HG03159 (cell line): Measurements from ENCODE around the gene KLHDC7A.
"Not testable (repeated sequence)": the region's sequence is repeated elsewhere in the genome, so short reads cannot be mapped to it uniquely, and the experiment has no call there.

ENCODE experiments used
- ATAC-seq: cut with Tn5 transposase; IDR thresholded peaks from one replicate; pipeline ENCODE4 v1.9.1; 2021; ENCODE audit warnings: mild to moderate bottlenecking, moderate library complexity; ENCODE audit not compliant: unreplicated experiment

Gene KLHDC7A

DNA sequence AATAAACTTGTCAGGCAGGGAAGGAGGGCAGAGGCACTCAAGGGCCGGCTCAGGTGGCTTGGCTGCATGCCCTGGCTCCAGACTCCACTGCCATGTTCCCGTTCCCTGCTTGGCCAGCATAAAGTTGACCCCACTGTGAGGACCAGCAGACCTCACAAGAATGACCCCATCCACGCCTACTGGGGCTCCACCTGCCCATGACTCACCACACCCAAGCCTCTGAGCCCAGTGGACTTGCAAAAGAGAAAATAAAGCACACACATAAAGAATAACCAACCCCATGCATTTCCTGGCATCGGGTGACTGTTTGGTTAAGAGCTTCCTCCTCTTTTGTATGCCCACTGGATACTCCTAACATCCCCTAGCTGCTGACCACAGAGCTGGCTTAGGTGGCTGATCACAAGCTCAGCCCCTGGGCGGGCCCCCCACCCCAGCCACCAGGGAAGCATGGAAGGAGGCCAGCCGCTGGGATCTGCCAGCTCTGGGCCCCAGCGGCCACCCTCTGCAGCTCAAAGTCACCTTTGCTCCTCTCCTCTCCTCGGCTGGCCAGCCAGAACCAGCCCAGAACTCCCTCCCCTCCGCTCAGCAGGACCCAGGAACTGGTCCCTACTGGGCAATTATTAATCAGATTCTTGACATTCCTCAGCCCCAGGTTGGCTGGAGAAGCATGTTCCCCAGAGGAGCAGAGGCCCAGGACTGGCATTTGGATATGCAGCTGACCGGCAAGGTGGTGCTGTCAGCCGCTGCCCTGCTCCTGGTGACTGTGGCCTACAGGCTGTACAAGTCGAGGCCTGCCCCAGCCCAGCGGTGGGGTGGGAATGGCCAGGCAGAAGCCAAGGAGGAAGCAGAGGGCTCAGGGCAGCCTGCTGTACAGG is at the start of gene KLHDC7A:
TSS of gene KLHDC7A (plus strand) at position 616 of the 875 bp plus-strand sequence. CDS start at position 668, 52 bp downstream.
- ATAC-seq = no peak

DNA sequence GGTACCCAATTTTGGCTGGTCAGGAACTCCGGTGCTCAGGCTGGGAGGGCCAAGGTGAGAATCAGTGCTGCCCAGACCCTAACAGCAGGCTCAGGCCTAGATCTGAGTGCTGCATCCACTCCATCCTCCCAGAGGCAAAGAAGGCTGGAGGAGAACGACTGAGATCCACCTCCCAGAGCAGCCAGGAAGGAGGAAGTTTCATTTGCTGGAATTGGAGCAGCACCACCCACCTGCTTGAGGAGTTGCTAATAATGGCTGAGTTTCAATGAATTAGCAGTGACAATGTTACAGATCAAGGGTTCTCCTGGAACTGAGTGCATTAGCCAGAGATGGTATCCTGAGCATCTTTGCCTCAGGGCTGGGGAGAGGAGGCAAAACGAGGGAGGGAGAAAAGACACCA is 46.7 kb upstream of the KLHDC7A start:
- no peak for ATAC-seq

GRCh38 chr1:18440385-18441226 is 40.1 kb upstream of the KLHDC7A start:
- ATAC-seq = no peak

GRCh38 chr1:18443587-18444520 is 36.9 kb upstream of the KLHDC7A start:
- no peak for ATAC-seq

DNA sequence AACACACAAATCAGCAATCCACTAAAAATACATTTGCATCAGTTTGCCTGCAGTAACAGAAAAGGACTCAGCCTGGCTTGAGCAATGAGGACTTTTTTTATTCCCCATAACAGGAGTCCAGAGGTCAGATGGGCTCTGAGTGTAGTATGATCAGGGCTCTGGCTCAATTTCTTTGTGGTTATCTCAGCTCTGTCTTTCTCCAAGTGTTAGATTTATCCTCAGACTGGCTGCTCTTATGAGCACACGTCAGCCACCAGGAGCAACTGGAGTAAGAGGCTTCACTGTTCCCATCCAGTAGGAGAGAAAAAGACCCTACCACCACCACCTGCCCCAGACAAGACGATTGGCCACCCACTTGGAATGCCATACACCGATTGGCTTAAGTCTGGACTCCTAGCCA is 36.2 kb upstream of the KLHDC7A start:
- ATAC-seq = no peak

DNA sequence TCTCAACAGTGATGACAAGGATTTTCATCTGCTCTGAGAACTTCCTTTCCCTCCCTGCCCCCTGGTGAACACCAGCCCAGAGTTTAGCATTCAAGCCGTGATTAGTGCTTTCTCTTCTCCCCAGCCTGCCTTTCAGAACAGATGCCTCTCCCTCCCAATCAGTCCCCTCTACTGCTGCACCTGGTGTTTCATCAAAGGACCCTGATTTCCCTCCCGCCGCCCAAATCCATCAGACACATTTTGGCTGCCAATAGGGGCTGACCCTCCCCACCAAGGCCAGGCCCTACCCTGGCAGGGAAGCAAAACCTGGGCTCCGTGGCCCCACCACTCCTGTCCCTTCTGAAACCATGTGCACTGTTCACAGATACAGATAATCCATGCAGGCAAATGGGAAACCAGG is 34.0 kb upstream of the KLHDC7A start:
- ATAC-seq = no peak

GRCh38 chr1:18447509-18448220 is 33.1 kb upstream of the KLHDC7A start:
- ATAC-seq = no peak

- no peak for ATAC-seq
Measured at GRCh38 chr1:18448889-18449288, 31.8 kb upstream of the KLHDC7A start.

DNA sequence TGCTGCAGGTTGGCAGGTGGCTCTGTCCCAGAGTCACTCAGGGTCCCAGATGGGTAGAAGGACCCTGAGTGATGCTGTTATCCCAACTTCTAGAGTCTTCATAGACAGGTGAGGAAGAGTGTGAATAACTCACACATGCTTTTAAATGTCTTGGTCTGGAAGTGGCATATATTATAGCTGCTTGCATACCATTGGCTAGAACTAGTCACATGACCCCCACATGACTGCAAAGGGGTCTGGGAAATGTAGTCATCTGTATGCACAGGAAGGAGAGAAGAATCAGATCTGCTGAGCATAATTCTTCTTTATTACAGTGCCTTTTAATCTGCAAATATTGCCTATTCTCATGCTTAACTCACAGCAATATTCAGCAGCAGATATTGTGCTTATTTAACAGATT is 28.2 kb upstream of the KLHDC7A start:
- no peak for ATAC-seq

- no peak for ATAC-seq
Measured at GRCh38 chr1:18458133-18459092, 22.3 kb upstream of the KLHDC7A start.

DNA sequence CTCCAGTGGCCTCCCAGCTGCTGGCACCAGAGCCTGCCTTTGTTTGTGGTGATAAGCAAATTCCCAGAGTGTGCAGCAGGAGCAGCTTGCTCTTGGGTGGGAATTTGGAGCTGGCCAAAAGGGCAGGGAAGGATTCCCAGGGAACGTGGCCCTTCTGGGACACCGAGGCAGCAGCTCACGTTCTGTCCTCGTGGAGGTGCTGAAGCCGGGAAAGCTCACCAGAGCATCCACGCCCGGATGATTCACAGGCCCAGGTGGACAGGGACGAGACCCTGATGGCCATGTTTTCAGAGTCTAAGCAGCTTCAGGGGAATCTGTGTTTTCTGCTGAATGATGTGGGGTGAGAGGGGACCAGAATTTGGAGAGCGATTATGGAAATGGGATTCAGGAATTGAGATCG is 19.1 kb upstream of the KLHDC7A start:
- no peak for ATAC-seq

GRCh38 chr1:18462517-18462916 is 18.2 kb upstream of the KLHDC7A start:
- ATAC-seq = not testable (repeated sequence)

DNA sequence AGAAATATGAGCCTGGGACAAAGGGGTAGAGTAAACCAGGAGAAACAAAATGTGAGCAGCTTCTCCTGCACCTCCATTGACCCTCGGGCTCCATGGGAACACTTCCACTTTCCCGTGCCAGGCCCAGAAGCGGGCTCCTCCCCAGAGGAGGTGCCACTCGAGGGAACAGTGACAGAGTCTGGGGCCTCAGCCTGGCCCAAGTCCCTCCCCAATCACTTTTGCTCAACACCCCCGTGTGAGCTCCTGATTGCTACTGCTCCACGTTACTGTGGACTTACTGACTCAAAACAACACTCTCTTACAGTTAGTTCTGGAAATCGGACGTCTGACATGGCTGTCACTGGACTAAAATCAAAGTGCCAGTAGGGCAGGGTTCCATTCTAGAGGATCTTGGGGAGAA is 17.7 kb upstream of the KLHDC7A start:
- ATAC-seq = no peak

- no peak for ATAC-seq
Measured at GRCh38 chr1:18463984-18464664, 16.6 kb upstream of the KLHDC7A start.

DNA sequence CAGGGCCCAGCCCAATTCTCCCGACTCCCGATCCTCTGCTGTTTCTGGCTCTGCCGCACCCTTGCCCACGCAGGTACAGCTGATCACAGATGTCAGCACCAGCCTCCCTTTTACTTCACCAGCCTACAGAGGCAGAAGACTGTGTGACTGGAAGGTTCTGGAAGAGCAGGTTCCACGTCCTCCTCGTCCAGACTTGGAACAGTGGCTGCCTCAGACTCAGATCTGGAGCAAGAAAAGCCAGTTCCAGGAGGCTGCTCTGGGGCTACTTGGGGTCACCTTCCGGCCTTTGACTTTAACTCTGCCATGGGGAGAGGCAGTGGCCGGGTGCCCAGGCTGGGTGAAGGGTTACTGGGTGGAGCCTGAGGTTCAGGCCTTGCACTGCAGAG is 16.1 kb upstream of the KLHDC7A start:
- no peak for ATAC-seq

GRCh38 chr1:18466676-18467075 is 14.1 kb upstream of the KLHDC7A start:
- no peak for ATAC-seq

- no peak for ATAC-seq
Measured at GRCh38 chr1:18468570-18468969, 12.2 kb upstream of the KLHDC7A start.

DNA sequence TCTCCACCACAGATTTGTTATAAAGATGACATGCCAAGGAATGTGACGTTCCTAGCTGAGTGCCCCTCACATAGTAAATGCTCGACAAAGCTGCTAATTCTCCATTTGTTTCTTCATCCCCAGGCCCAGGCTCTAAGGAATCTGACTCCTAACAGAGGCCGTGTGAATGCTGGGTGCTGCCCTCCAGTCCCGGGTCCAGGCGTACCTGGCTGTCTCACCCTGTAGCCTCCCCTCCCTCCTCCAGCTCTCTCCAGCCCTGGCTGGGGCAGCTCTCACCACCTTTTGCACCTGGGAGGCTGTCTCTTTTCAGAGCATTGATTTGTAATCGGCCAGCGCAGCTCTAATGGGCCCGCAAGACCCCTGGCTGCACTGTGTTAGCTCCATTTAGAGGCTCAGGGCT is 11.2 kb upstream of the KLHDC7A start:
- no peak for ATAC-seq
